GM12801 (cell line): ENCODE measurements around the gene IL6ST.

Source experiments
- CTCF ChIP-seq: IDR thresholded peaks from one replicate; pipeline ENCODE4 v1.5.1; 2011; ENCODE audit warnings: control low read depth; ENCODE audit not compliant: insufficient read length; ENCODE audit errors: extremely low read depth

IL6ST gene

GRCh38 chr5:55917402-55918086 lies 77.2 kb downstream of the IL6ST start:
- no peak for TF ChIP-seq CTCF

GRCh38 chr5:55916986-55917385 lies 77.8 kb downstream of the IL6ST start:
- no peak for TF ChIP-seq CTCF

GRCh38 chr5:55915783-55916182 lies 79.0 kb downstream of the IL6ST start:
- no peak for TF ChIP-seq CTCF

GRCh38 chr5:55914971-55915370 lies 79.8 kb downstream of the IL6ST start:
- no peak for TF ChIP-seq CTCF

- no peak for TF ChIP-seq CTCF
Measured at GRCh38 chr5:55913466-55914413, 81.0 kb downstream of the IL6ST start.

- no peak for TF ChIP-seq CTCF
Measured at GRCh38 chr5:55911784-55912653, 82.7 kb downstream of the IL6ST start.

- no peak for TF ChIP-seq CTCF
Measured at GRCh38 chr5:55908804-55909203, 86.0 kb downstream of the IL6ST start.
